K562 (cell line): ENCODE data around the gene DCAF6. TPM values are rescaled to one million over a fixed set of nuclear protein-coding genes. Genes with fewer than 3 reads are reported as not detected.

Experiments
- EGR1 ChIP-seq: fragments of 450-650 bp; conservative IDR thresholded peaks from 2 replicates; pipeline ENCODE4 v1.6.1; 2017; ENCODE audit warnings: mild to moderate bottlenecking
- FOSL1 ChIP-seq: fragments of 200-800 bp; sonication (Bioruptor generic); conservative IDR thresholded peaks from 2 replicates; pipeline ENCODE4 v1.6.1; 2016; ENCODE audit warnings: missing genetic modification characterization, missing compliant biosample characterization
- FOXA3 ChIP-seq, 2 experiments: fragments of 450-650 bp in 1 of 2; sonication (generic) in 1 of 2; formaldehyde crosslinking; IDR thresholded peaks in 1 of 2; conservative IDR thresholded peaks in 1 of 2; 2 replicates each; pipeline versions ENCODE4 v1.4.0 to v1.8.0; 2020 to 2022; ENCODE audit warnings: mild to moderate bottlenecking in 2 of 2, missing genetic modification reagents in 1 of 2
- FUS ChIP-seq: fragments of 200-400 bp; formaldehyde crosslinking; optimal IDR thresholded peaks from 2 replicates; pipeline ENCODE3; 2017; ENCODE audit warnings: low read depth, low read length
- KLF6 ChIP-seq: fragments of 250-450 bp; sonication (Bioruptor Pico); IDR thresholded peaks from 2 replicates; pipeline ENCODE4 v1.4.0; 2020; ENCODE audit warnings: mild to moderate bottlenecking, moderate library complexity, borderline replicate concordance
- NCOA6 ChIP-seq: fragments of 450-650 bp; IDR thresholded peaks from 2 replicates; pipeline ENCODE4 v1.6.1; 2017; ENCODE audit warnings: mild to moderate bottlenecking
- NR4A1 ChIP-seq, 2 experiments: fragments of 250-450 bp in 1 of 2; fragments of 450-650 bp in 1 of 2; sonication (Bioruptor Pico) in 1 of 2; IDR thresholded peaks; 2 replicates each; pipeline versions ENCODE4 v1.4.0 to v1.6.1; 2016 to 2020; ENCODE audit warnings: mild to moderate bottlenecking in 2 of 2, missing compliant biosample characterization in 1 of 2, missing genetic modification characterization in 1 of 2, moderate library complexity in 1 of 2
- PCBP2 ChIP-seq: fragments of 200-400 bp; formaldehyde crosslinking; IDR thresholded peaks from 2 replicates; pipeline ENCODE4 v1.6.1; 2018; ENCODE audit warnings: low read length, low read depth, mild to moderate bottlenecking, moderate library complexity; ENCODE audit not compliant: poor library complexity, severe bottlenecking
- SMAD2 ChIP-seq: fragments of 150-350 bp; IDR thresholded peaks from 2 replicates; pipeline ENCODE4 v1.6.1; 2014; ENCODE audit warnings: low read depth, mild to moderate bottlenecking, low read length
- SMARCB1 ChIP-seq: IDR thresholded peaks from 2 replicates; pipeline ENCODE4 v1.6.1; 2011; ENCODE audit warnings: improper control_type of control experiment, low read depth; ENCODE audit not compliant: insufficient read length
- THAP7 ChIP-seq: fragments of 250-450 bp; sonication (Bioruptor Pico); IDR thresholded peaks from 2 replicates; pipeline ENCODE4 v1.5.0; 2021
- UBTF ChIP-seq, 2 experiments: IDR thresholded peaks; 2 replicates each; pipeline ENCODE4 v1.6.1; 2012; ENCODE audit warnings: improper control_type of control experiment in 2 of 2, low read depth in 2 of 2, low read length in 2 of 2, borderline replicate concordance in 1 of 2
- XRCC5 ChIP-seq: fragments of 200-400 bp; formaldehyde crosslinking; IDR thresholded peaks from 2 replicates; pipeline ENCODE4 v1.6.1; 2017; ENCODE audit warnings: low read depth, mild to moderate bottlenecking, low read length
- ZNF174 ChIP-seq: fragments of 250-450 bp; sonication (Bioruptor Pico); IDR thresholded peaks from 2 replicates; pipeline ENCODE4 v1.4.0; 2020; ENCODE audit warnings: mild to moderate bottlenecking
- ZNF239 ChIP-seq: fragments of 250-450 bp; sonication (Bioruptor Pico); IDR thresholded peaks from 2 replicates; pipeline ENCODE4 v1.4.0; 2020; ENCODE audit warnings: mild to moderate bottlenecking
- ZNF347 ChIP-seq: fragments of 450-650 bp; formaldehyde crosslinking; IDR thresholded peaks from 2 replicates; pipeline ENCODE4 v1.4.0; 2020; ENCODE audit warnings: low read depth, mild to moderate bottlenecking, moderate library complexity
- ZNF764 ChIP-seq: fragments of 250-450 bp; sonication (Bioruptor Pico); IDR thresholded peaks from 2 replicates; pipeline ENCODE4 v1.4.0; 2020; ENCODE audit warnings: low read depth, mild to moderate bottlenecking, moderate library complexity
- ZSCAN29 ChIP-seq: fragments of 450-650 bp; IDR thresholded peaks from 2 replicates; pipeline ENCODE4 v1.6.1; 2017
- polyA plus RNA-seq, 8 experiments: library from polyadenylated mRNA; depleted of rRNA in 4 of 8; stranded (reverse) in 5 of 8; unstranded in 3 of 8; fragments of >200 nt; fragmentation: Nextera tagmentation in 2 of 8; fragmentation: Illumina TruSeq in 1 of 8; extraction: Ambion mirVana in 2 of 8; extraction: Trizol in 1 of 8; gene quantifications; 2 replicates each; pipeline versions ENCODE4 v1.2.1 to v1.2.3, GENCODE V29; 2011 to 2014; ENCODE audit warnings: inconsistent platforms in 1 of 8, missing spikeins in 1 of 8
- total RNA-seq, 7 experiments: library from RNA; depleted of rRNA in 6 of 7; stranded (reverse); fragments of >200 nt in 6 of 7; fragmentation: Illumina TruSeq in 2 of 7; extraction: Trizol in 2 of 7; gene quantifications; 2 replicates each; pipeline versions ENCODE4 v1.2.1 to v1.2.3, GENCODE V29; 2011 to 2021; ENCODE audit warnings: low replicate concordance in 1 of 7
- TF ChIP-seq, protein P1 (sequence below): fragments of 250-450 bp; sonication (Bioruptor Pico); IDR thresholded peaks from 2 replicates; pipeline ENCODE4 v1.8.0; 2022; ENCODE audit warnings: inconsistent platforms, mild to moderate bottlenecking, moderate library complexity, borderline replicate concordance
- TF ChIP-seq, protein P2 (sequence below): sonication (generic); formaldehyde crosslinking; IDR thresholded peaks from 2 replicates; pipeline ENCODE4 v1.9.0; 2022; ENCODE audit warnings: mild to moderate bottlenecking, missing genetic modification reagents

The DCAF6 gene
- total and polyA plus RNA-seq, 9 of the 15 experiments (the other 6 are each of a cell fraction or from before 2014, with no cell fraction given), result 19.1 to 102 (median 46.3) TPM

GRCh38 chr1:167935216-167936067 is 1.0 kb upstream of the DCAF6 start (continued):
- TF ChIP-seq, protein P1, sequence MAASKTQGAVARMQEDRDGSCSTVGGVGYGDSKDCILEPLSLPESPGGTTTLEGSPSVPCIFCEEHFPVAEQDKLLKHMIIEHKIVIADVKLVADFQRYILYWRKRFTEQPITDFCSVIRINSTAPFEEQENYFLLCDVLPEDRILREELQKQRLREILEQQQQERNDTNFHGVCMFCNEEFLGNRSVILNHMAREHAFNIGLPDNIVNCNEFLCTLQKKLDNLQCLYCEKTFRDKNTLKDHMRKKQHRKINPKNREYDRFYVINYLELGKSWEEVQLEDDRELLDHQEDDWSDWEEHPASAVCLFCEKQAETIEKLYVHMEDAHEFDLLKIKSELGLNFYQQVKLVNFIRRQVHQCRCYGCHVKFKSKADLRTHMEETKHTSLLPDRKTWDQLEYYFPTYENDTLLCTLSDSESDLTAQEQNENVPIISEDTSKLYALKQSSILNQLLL (CRISPR knock-in tag), result no peak
- peak; percentile 97 for TF ChIP-seq EGR1
- no peak for TF ChIP-seq THAP7 (CRISPR knock-in tag)
- TF ChIP-seq SMAD2, result no peak
- TF ChIP-seq, protein P2, sequence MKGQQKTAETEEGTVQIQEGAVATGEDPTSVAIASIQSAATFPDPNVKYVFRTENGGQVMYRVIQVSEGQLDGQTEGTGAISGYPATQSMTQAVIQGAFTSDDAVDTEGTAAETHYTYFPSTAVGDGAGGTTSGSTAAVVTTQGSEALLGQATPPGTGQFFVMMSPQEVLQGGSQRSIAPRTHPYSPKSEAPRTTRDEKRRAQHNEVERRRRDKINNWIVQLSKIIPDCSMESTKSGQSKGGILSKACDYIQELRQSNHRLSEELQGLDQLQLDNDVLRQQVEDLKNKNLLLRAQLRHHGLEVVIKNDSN (CRISPR knock-in tag), result no peak
- no peak for TF ChIP-seq NCOA6
- TF ChIP-seq KLF6 (CRISPR knock-in tag), result no peak
- no peak for TF ChIP-seq ZNF174 (CRISPR knock-in tag)
- TF ChIP-seq NR4A1 (CRISPR knock-in tag; IDR thresholded peaks at IDR 0.05), result 0 out of 2 replicates have a peak, but pooled peaks have one; percentile 13
- TF ChIP-seq NR4A1 (tag; IDR thresholded peaks at IDR 0.05), result no peak; the same call in 1 of the 2 replicates
- no peak for TF ChIP-seq SMARCB1
- TF ChIP-seq FUS, result no peak
- no peak for TF ChIP-seq ZNF347 (CRISPR knock-in tag)
- TF ChIP-seq XRCC5, result peak; percentile 67; the same call in 1 of the 2 replicates
- TF ChIP-seq UBTF (IDR thresholded peaks at IDR 0.05; ENCODE audit: borderline replicate concordance in 1 of 2, low read depth in 2 of 2, low read length in 2 of 2), result 0 out of 4 replicates have a peak, but pooled peaks of 1 of the 2 experiments have one; percentile 59
- TF ChIP-seq ZSCAN29, result no peak; the same call in 1 of the 2 replicates
- no peak for TF ChIP-seq PCBP2
- no peak for TF ChIP-seq ZNF239 (CRISPR knock-in tag)
- no peak for TF ChIP-seq ZNF764
- peak in 1 of 2 experiments; percentile 54; a peak in 2 of 4 replicates for TF ChIP-seq FOXA3 (CRISPR knock-in tag; conservative IDR thresholded peaks at IDR 0.05 in 1 of 2, IDR thresholded peaks at IDR 0.05 in 1 of 2)
- TF ChIP-seq FOSL1 (tag), result no peak
